ENCODE results near the gene RXRB. TPM values are rescaled to one million over a fixed set of nuclear protein-coding genes. Genes with fewer than 3 reads are reported as not detected.

RXRB gene
- total RNA-seq, 2 experiments from 2014 or later = 42.9 to 45.0 TPM

DNA sequence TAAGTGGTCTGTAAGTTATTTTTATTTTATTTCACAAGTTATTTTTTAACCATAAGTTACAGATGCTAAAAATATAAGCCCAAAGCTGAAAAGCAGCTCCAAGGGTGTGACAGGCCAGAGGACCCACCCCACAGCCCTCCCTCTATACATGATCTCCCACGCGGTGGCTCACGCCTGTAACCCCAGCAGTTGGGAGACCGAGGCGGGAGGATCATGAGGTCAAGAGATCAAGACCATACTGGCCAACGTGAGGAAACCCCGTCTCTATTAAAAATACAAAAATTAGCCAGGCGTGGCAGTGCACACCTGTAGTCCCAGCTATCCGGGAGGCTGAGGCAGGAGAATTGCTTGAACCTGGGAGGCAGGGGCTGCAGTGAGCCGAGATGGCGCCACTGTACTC is 40.4 kb downstream of the RXRB start:
- Histone ChIP-seq H3K36me3 (ENCODE audit: insufficient read depth, low read length) (no peaks in the 10 kb centered on the region), H3K9me3 (ENCODE audit: control insufficient read depth in 1 of 2, insufficient read depth in 1 of 2, low read length in 2 of 2) (no peaks in the 10 kb centered on the region), H3K4me1 (ENCODE audit: insufficient read depth, low read length) (peaks cover 16% of the 10 kb centered on the region), H3K27me3 (ENCODE audit: control insufficient read depth in 1 of 2, insufficient read depth in 2 of 2, low read length in 2 of 2) (no peaks in the 10 kb centered on the region), H3K4me3 (ENCODE audit: low read length) (no peak overlapping the region), H3K27ac (ENCODE audit: low read depth in 1 of 2, low read length in 2 of 2) (no peak overlapping the region)
- H3K4me3 Mint-ChIP-seq = no peak overlapping the region
- no peak overlapping the region for H3K27ac Mint-ChIP-seq
- H3K27me3 Mint-ChIP-seq = no peaks in the 10 kb centered on the region
- ChIA-PET POLR2A (interaction anchor here (0.8 kb wide), 1 partner anchor 88 kb away, joined by 3 read pairs; no protein-coding TSS in a partner anchor), CTCF (interaction anchor here (1.5 to 3.1 kb wide), 2 partner anchors 88 to 89 kb away, joined by 5 to 76 read pairs; no protein-coding TSS in a partner anchor)
- TF ChIP-seq, protein P1, sequence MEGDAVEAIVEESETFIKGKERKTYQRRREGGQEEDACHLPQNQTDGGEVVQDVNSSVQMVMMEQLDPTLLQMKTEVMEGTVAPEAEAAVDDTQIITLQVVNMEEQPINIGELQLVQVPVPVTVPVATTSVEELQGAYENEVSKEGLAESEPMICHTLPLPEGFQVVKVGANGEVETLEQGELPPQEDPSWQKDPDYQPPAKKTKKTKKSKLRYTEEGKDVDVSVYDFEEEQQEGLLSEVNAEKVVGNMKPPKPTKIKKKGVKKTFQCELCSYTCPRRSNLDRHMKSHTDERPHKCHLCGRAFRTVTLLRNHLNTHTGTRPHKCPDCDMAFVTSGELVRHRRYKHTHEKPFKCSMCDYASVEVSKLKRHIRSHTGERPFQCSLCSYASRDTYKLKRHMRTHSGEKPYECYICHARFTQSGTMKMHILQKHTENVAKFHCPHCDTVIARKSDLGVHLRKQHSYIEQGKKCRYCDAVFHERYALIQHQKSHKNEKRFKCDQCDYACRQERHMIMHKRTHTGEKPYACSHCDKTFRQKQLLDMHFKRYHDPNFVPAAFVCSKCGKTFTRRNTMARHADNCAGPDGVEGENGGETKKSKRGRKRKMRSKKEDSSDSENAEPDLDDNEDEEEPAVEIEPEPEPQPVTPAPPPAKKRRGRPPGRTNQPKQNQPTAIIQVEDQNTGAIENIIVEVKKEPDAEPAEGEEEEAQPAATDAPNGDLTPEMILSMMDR (IDR thresholded peaks at IDR 0.05) = no peak
- ATAC-seq (ENCODE audit: poor library complexity) (no peak), DNase-seq (no peak)
- peaks cover 10% of the 10 kb centered on the region for H3K4me1 Mint-ChIP-seq (ENCODE audit: low read depth)
- intact Hi-C loops (cut with DNase I, micrococcal nuclease) = loop anchor here in 1 of 2 experiments (2.0 kb wide), 1 partner anchor 15 kb away; no protein-coding TSS in a partner anchor
- no peaks in the 10 kb centered on the region for H3K9me3 Mint-ChIP-seq
- no peaks in the 10 kb centered on the region for H3K36me3 Mint-ChIP-seq (ENCODE audit: low read depth)

DNA sequence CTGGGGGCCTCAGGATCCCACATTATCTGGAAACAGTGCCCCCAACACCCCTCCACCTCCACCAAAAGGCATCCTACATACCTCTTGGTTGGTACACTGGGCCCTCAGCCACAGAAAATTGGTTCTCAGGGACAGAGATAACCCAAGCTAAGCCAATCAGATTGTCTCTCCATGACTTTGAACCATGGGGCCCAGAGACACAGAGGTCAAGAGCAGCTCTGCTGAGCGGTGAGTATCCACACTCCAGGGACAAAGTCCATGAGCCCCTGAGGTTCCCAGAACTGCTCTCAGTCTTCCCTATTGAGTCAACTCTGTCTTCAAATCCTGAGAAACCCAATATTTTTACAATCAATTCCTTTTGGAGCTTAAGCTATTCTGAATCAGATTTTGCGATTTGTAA is 43.5 kb downstream of the RXRB start:
- H3K4me3 Mint-ChIP-seq = no peak overlapping the region
- no peaks in the 10 kb centered on the region for H3K9me3 ChIP-seq (ENCODE audit: control insufficient read depth in 1 of 2, insufficient read depth in 1 of 2, low read length in 2 of 2)
- no peak for DNase-seq
- H3K9me3 Mint-ChIP-seq = peaks cover 3% of the 10 kb centered on the region
- peaks cover under 1% of the 10 kb centered on the region for H3K36me3 Mint-ChIP-seq (ENCODE audit: low read depth)
- H3K27ac Mint-ChIP-seq = no peak overlapping the region
- H3K27me3 Mint-ChIP-seq = peaks cover 14% of the 10 kb centered on the region
- ChIA-PET POLR2A (no interaction called here), CTCF (interaction anchor here (1.2 kb wide), 1 partner anchor 41 kb away, joined by 5 read pairs; no protein-coding TSS in a partner anchor)
- peaks cover 0 to 4% of the 10 kb centered on the region in 2 experiments for H3K27me3 ChIP-seq (ENCODE audit: control insufficient read depth in 1 of 2, insufficient read depth in 2 of 2, low read length in 2 of 2)
- H3K27ac ChIP-seq (ENCODE audit: low read depth in 1 of 2, low read length in 2 of 2) = no peak overlapping the region
- ATAC-seq (ENCODE audit: poor library complexity) = no peak
- no peak overlapping the region for H3K4me3 ChIP-seq (ENCODE audit: low read length)
- no peaks in the 10 kb centered on the region for H3K36me3 ChIP-seq (ENCODE audit: insufficient read depth, low read length)
- H3K4me1 ChIP-seq (ENCODE audit: insufficient read depth, low read length) = peaks cover 11% of the 10 kb centered on the region
- TF ChIP-seq, protein P1 (IDR thresholded peaks at IDR 0.05) = no peak
- intact Hi-C loops (cut with DNase I, micrococcal nuclease) = no loop called here
- H3K4me1 Mint-ChIP-seq (ENCODE audit: low read depth) = peaks cover 9% of the 10 kb centered on the region

DNA sequence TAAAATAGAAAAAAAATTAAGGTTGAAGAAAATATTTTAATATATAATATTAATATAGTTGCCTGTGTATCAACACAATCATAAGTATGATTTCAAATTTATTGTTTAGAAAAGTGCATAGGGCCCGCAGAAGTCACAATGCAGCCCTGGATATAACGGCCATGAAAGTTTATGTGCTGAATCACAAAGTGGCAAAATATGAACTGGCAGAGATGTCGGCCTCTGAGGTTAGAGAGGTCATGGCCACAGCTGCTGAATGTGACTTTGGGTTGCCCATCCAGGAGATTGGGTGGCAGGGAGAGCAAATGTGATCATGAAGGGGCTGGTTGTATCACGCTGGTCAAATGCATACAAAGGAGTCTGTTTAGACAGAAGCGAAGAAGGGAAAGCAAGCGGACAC is 43.9 kb downstream of the RXRB start:
- DNase-seq (no peak), ATAC-seq (ENCODE audit: poor library complexity) (no peak)
- H3K27ac ChIP-seq (ENCODE audit: low read depth in 1 of 2, low read length in 2 of 2) = no peak overlapping the region
- Mint-ChIP-seq H3K9me3 (peaks cover 3% of the 10 kb centered on the region), H3K27me3 (peaks cover 14% of the 10 kb centered on the region), H3K4me3 (no peak overlapping the region), H3K4me1 (ENCODE audit: low read depth) (peaks cover 5% of the 10 kb centered on the region), H3K36me3 (ENCODE audit: low read depth) (peaks cover 3% of the 10 kb centered on the region), H3K27ac (no peak overlapping the region)
- TF ChIP-seq, protein P1 (IDR thresholded peaks at IDR 0.05) = no peak
- H3K36me3 ChIP-seq (ENCODE audit: insufficient read depth, low read length) = no peaks in the 10 kb centered on the region
- intact Hi-C loops (cut with DNase I, micrococcal nuclease) = no loop called here
- H3K9me3 ChIP-seq (ENCODE audit: control insufficient read depth in 1 of 2, insufficient read depth in 1 of 2, low read length in 2 of 2) = peaks cover 0 to 2% of the 10 kb centered on the region in 2 experiments
- CTCF ChIA-PET = no interaction called here
- peaks cover 7% of the 10 kb centered on the region for H3K4me1 ChIP-seq (ENCODE audit: insufficient read depth, low read length)
- peaks cover 0 to 4% of the 10 kb centered on the region in 2 experiments for H3K27me3 ChIP-seq (ENCODE audit: control insufficient read depth in 1 of 2, insufficient read depth in 2 of 2, low read length in 2 of 2)
- POLR2A ChIA-PET = no interaction called here
- no peak overlapping the region for H3K4me3 ChIP-seq (ENCODE audit: low read length)
